SK-N-SH treated with all-trans-retinoic acid at 6 μM for 48 hours (cell line): Measurements from ENCODE around the gene IWS1.

Experiments
- ATAC-seq: fragments of 200-7000 bp; cut with Tn5 transposase; 3 replicates; pipeline ENCODE4 v1.9.1; 2020; ENCODE audit warnings: mild to moderate bottlenecking, moderate library complexity
- ARNTL ChIP-seq: fragments of 450-650 bp; formaldehyde crosslinking; IDR thresholded peaks from 2 replicates; pipeline ENCODE4 v1.5.0; 2020; ENCODE audit warnings: low read depth, mild to moderate bottlenecking, moderate library complexity, borderline replicate concordance
- BACH2 ChIP-seq: fragments of 250-450 bp; sonication (Bioruptor Pico); IDR thresholded peaks from 2 replicates; pipeline ENCODE4 v1.9.0; 2021; ENCODE audit warnings: mild to moderate bottlenecking, borderline replicate concordance
- CREB5 ChIP-seq: fragments of 250-450 bp; sonication (Bioruptor Pico); IDR thresholded peaks from 2 replicates; pipeline ENCODE4 v1.5.1; 2020; ENCODE audit warnings: low read depth, mild to moderate bottlenecking, moderate library complexity
- CSDC2 ChIP-seq: fragments of 250-450 bp; sonication (Bioruptor Pico); IDR thresholded peaks from 2 replicates; pipeline ENCODE4 v1.5.0; 2020; ENCODE audit warnings: mild to moderate bottlenecking, moderate library complexity
- CSRNP3 ChIP-seq: fragments of 250-450 bp; sonication (Bioruptor Pico); IDR thresholded peaks from 2 replicates; pipeline ENCODE4 v1.5.1; 2021; ENCODE audit warnings: mild to moderate bottlenecking, moderate library complexity
- ESRRG ChIP-seq: fragments of 250-450 bp; sonication (Bioruptor Pico); IDR thresholded peaks from 2 replicates; pipeline ENCODE4 v1.6.1; 2021; ENCODE audit warnings: mild to moderate bottlenecking
- GLIS3 ChIP-seq: fragments of 250-450 bp; sonication (Bioruptor Pico); IDR thresholded peaks from 2 replicates; pipeline ENCODE4 v1.5.0; 2020; ENCODE audit warnings: mild to moderate bottlenecking, moderate library complexity
- ISL1 ChIP-seq: fragments of 250-450 bp; sonication (Bioruptor Pico); IDR thresholded peaks from 2 replicates; pipeline ENCODE4 v2.1.2; 2022; ENCODE audit warnings: mild to moderate bottlenecking, moderate library complexity
- OSR1 ChIP-seq: fragments of 250-450 bp; sonication (Bioruptor Pico); IDR thresholded peaks from 2 replicates; pipeline ENCODE4 v1.8.0; 2022; ENCODE audit warnings: moderate library complexity, mild to moderate bottlenecking, inconsistent platforms
- PPARA ChIP-seq: fragments of 250-450 bp; sonication (Bioruptor Pico); IDR thresholded peaks from 2 replicates; pipeline ENCODE4 v1.5.0; 2020; ENCODE audit warnings: mild to moderate bottlenecking, borderline replicate concordance
- RARB ChIP-seq: fragments of 250-450 bp; sonication (Bioruptor Pico); IDR thresholded peaks from 2 replicates; pipeline ENCODE4 v1.8.0; 2021; ENCODE audit warnings: mild to moderate bottlenecking, moderate library complexity
- SNAI2 ChIP-seq: fragments of 250-450 bp; sonication (Bioruptor Pico); IDR thresholded peaks from 2 replicates; pipeline ENCODE4 v1.5.0; 2020; ENCODE audit warnings: mild to moderate bottlenecking, moderate library complexity
- TCF4 ChIP-seq: fragments of 250-450 bp; sonication (Bioruptor Pico); IDR thresholded peaks from 2 replicates; pipeline ENCODE4 v1.8.0; 2021; ENCODE audit warnings: mild to moderate bottlenecking, moderate library complexity, borderline replicate concordance
- TOX ChIP-seq: fragments of 250-450 bp; sonication (Bioruptor Pico); IDR thresholded peaks from 2 replicates; pipeline ENCODE4 v1.8.0; 2021; ENCODE audit warnings: mild to moderate bottlenecking, moderate library complexity, borderline replicate concordance
- TSHZ2 ChIP-seq: fragments of 250-450 bp; sonication (Bioruptor Pico); IDR thresholded peaks from 2 replicates; pipeline ENCODE4 v1.5.0; 2020; ENCODE audit warnings: mild to moderate bottlenecking, moderate library complexity
- ZC3H10 ChIP-seq: fragments of 250-450 bp; sonication (Bioruptor Pico); IDR thresholded peaks from 2 replicates; pipeline ENCODE4 v1.5.1; 2021; ENCODE audit warnings: mild to moderate bottlenecking, moderate library complexity
- ZFP3 ChIP-seq: fragments of 250-450 bp; sonication (Bioruptor Pico); IDR thresholded peaks from 2 replicates; pipeline ENCODE4 v1.5.0; 2020; ENCODE audit warnings: mild to moderate bottlenecking, moderate library complexity
- ZFP30 ChIP-seq: fragments of 450-650 bp; formaldehyde crosslinking; IDR thresholded peaks from 2 replicates; pipeline ENCODE4 v1.5.0; 2022; ENCODE audit warnings: mild to moderate bottlenecking, moderate library complexity
- ZNF565 ChIP-seq: fragments of 450-650 bp; formaldehyde crosslinking; conservative IDR thresholded peaks from 2 replicates; pipeline ENCODE4 v1.5.0; 2020; ENCODE audit warnings: low read depth, mild to moderate bottlenecking, moderate library complexity
- ZNF70 ChIP-seq: fragments of 450-650 bp; formaldehyde crosslinking; IDR thresholded peaks from 2 replicates; pipeline ENCODE4 v1.5.0; 2020; ENCODE audit warnings: mild to moderate bottlenecking, moderate library complexity
- ZNF8 ChIP-seq: fragments of 450-650 bp; formaldehyde crosslinking; IDR thresholded peaks from 2 replicates; pipeline ENCODE4 v1.5.0; 2020; ENCODE audit warnings: mild to moderate bottlenecking, moderate library complexity

Gene IWS1

GRCh38 chr2:127485694-127486071 is 40.6 kb downstream of the IWS1 start (continued):
- no peak for TF ChIP-seq TSHZ2 (CRISPR knock-in tag)

GRCh38 chr2:127485051-127485693 is 41.1 kb downstream of the IWS1 start:
- TF ChIP-seq ESRRG (CRISPR knock-in tag) (no peak), BACH2 (CRISPR knock-in tag) (no peak), ZNF565 (CRISPR knock-in tag) (no peak), OSR1 (CRISPR knock-in tag) (no peak), ZFP3 (CRISPR knock-in tag) (no peak), SNAI2 (CRISPR knock-in tag) (no peak), PPARA (CRISPR knock-in tag) (no peak), GLIS3 (CRISPR knock-in tag) (no peak), TCF4 (CRISPR knock-in tag) (no peak), ZFP30 (CRISPR knock-in tag) (no peak), CSRNP3 (CRISPR knock-in tag) (no peak), ZNF8 (no peak), ZC3H10 (CRISPR knock-in tag) (no peak), ISL1 (CRISPR knock-in tag) (no peak), ZNF70 (no peak)
- TF ChIP-seq, all 23 proteins: peak for 0

GRCh38 chr2:127482031-127482430 is 44.3 kb downstream of the IWS1 start:
- no peak for TF ChIP-seq TCF4 (CRISPR knock-in tag)
- no peak for TF ChIP-seq CSRNP3 (CRISPR knock-in tag)
- TF ChIP-seq ZFP3 (CRISPR knock-in tag), result no peak
- TF ChIP-seq GLIS3 (CRISPR knock-in tag), result no peak
- TF ChIP-seq ARNTL (CRISPR knock-in tag), result no peak
- TF ChIP-seq ZC3H10 (CRISPR knock-in tag), result no peak
- TF ChIP-seq SNAI2 (CRISPR knock-in tag), result no peak
- no peak for TF ChIP-seq ISL1 (CRISPR knock-in tag)
- TF ChIP-seq TSHZ2 (CRISPR knock-in tag), result no peak
- no peak for TF ChIP-seq PPARA (CRISPR knock-in tag)
- no peak for TF ChIP-seq TOX (CRISPR knock-in tag)
- no peak for TF ChIP-seq RARB
- no peak for TF ChIP-seq CSDC2 (CRISPR knock-in tag)
- TF ChIP-seq CREB5 (CRISPR knock-in tag), result no peak
- no peak for TF ChIP-seq ESRRG (CRISPR knock-in tag)
- no peak for ATAC-seq

More at GRCh38 chr2:127485051-127485693, 41.1 kb downstream of the IWS1 start:
- ATAC-seq, result no peak
